GM19438 (cell line): ENCODE results near the gene HGD.
"Not testable (repeated sequence)": the region's sequence is repeated elsewhere in the genome, so short reads cannot be mapped to it uniquely, and the experiment has no call there.

Experiments
- ATAC-seq: cut with Tn5 transposase; IDR thresholded peaks from one replicate; pipeline ENCODE4 v1.9.1; 2021; ENCODE audit warnings: low read depth; ENCODE audit not compliant: unreplicated experiment

Gene HGD

GRCh38 chr3:120641696-120642246 lies 40.3 kb downstream of the HGD start:
- no peak for ATAC-seq

- no peak for ATAC-seq
Measured at GRCh38 chr3:120640231-120640630, 41.8 kb downstream of the HGD start.

- not testable (repeated sequence) for ATAC-seq
Measured at GRCh38 chr3:120638820-120639219, 43.2 kb downstream of the HGD start.

- ATAC-seq: no peak
Measured at GRCh38 chr3:120637851-120638559, 44.0 kb downstream of the HGD start.

- no peak for ATAC-seq
Measured at GRCh38 chr3:120636795-120637401, 45.1 kb downstream of the HGD start.

GRCh38 chr3:120634539-120634938 lies 47.5 kb downstream of the HGD start:
- ATAC-seq: no peak

- no peak for ATAC-seq
Measured at GRCh38 chr3:120625159-120625586, 56.9 kb downstream of the HGD start.

- no peak for ATAC-seq
Measured at GRCh38 chr3:120623727-120624093, 58.3 kb downstream of the HGD start.

GRCh38 chr3:120622870-120623726 lies 58.9 kb downstream of the HGD start:
- ATAC-seq: no peak

- ATAC-seq: no peak
Measured at GRCh38 chr3:120622457-120622856, 59.6 kb downstream of the HGD start.

GRCh38 chr3:120616745-120617144 lies 65.3 kb downstream of the HGD start:
- ATAC-seq: not testable (repeated sequence)

GRCh38 chr3:120615847-120616609 lies 66.0 kb downstream of the HGD start:
- ATAC-seq: no peak

- ATAC-seq: no peak
Measured at GRCh38 chr3:120614765-120615164, 67.3 kb downstream of the HGD start.

GRCh38 chr3:120608506-120608905 lies 73.5 kb downstream of the HGD start:
- ATAC-seq: no peak

GRCh38 chr3:120604784-120605183 lies 77.3 kb downstream of the HGD start:
- ATAC-seq: no peak

- ATAC-seq: no peak
Measured at GRCh38 chr3:120604382-120604781, 77.7 kb downstream of the HGD start.

GRCh38 chr3:120602682-120603081 lies 79.4 kb downstream of the HGD start:
- no peak for ATAC-seq

- ATAC-seq: no peak
Measured at GRCh38 chr3:120601554-120601953, 80.5 kb downstream of the HGD start.

- no peak for ATAC-seq
Measured at GRCh38 chr3:120599211-120599610, 82.8 kb downstream of the HGD start.

- ATAC-seq: peak; percentile 38
Measured at GRCh38 chr3:120597445-120598049, 84.5 kb downstream of the HGD start.
